NCI-H1930 (cell line): ENCODE results near the gene PORCN.

ENCODE experiments used
- DNase-seq, 2 experiments: peaks; one replicate each; lab custom pipeline; 2025; lab: John Stamatoyannopoulos, UW

PORCN gene

GRCh38 chrX:48476919-48477318 lies 31.9 kb upstream of the PORCN start:
- DNase-seq: no peak

GRCh38 chrX:48477960-48478755 lies 30.6 kb upstream of the PORCN start:
- DNase-seq: no peak

GRCh38 chrX:48478806-48479205 lies 30.0 kb upstream of the PORCN start:
- no peak for DNase-seq

- DNase-seq: no peak
Measured at GRCh38 chrX:48480142-48480541, 28.6 kb upstream of the PORCN start.

GRCh38 chrX:48480583-48480982 lies 28.2 kb upstream of the PORCN start:
- no peak for DNase-seq

- no peak for DNase-seq
Measured at GRCh38 chrX:48482526-48482925, 26.3 kb upstream of the PORCN start.

- no peak for DNase-seq
Measured at GRCh38 chrX:48487362-48487798, 21.4 kb upstream of the PORCN start.

GRCh38 chrX:48488034-48488433 lies 20.8 kb upstream of the PORCN start:
- DNase-seq: no peak

- no peak for DNase-seq
Measured at GRCh38 chrX:48489296-48489695, 19.5 kb upstream of the PORCN start.

- no peak for DNase-seq
Measured at GRCh38 chrX:48489892-48490291, 18.9 kb upstream of the PORCN start.

GRCh38 chrX:48490661-48491060 lies 18.1 kb upstream of the PORCN start:
- no peak for DNase-seq

- DNase-seq: no peak
Measured at GRCh38 chrX:48491809-48492208, 17.0 kb upstream of the PORCN start.

- no peak for DNase-seq
Measured at GRCh38 chrX:48492293-48492910, 16.4 kb upstream of the PORCN start.

GRCh38 chrX:48493890-48494364 lies 14.9 kb upstream of the PORCN start:
- DNase-seq: peak in 1 of 2 experiments; percentile 3

GRCh38 chrX:48496660-48497059 lies 12.1 kb upstream of the PORCN start:
- DNase-seq: no peak

- no peak for DNase-seq
Measured at GRCh38 chrX:48497871-48498270, 10.9 kb upstream of the PORCN start.

- no peak for DNase-seq
Measured at GRCh38 chrX:48498374-48498809, 10.4 kb upstream of the PORCN start.

- DNase-seq: no peak
Measured at GRCh38 chrX:48504261-48504660, 4.5 kb upstream of the PORCN start.

GRCh38 chrX:48505481-48505880 lies 3.3 kb upstream of the PORCN start:
- no peak for DNase-seq

GRCh38 chrX:48507246-48507645 lies 1.5 kb upstream of the PORCN start:
- DNase-seq: no peak

- DNase-seq: no peak
Measured at GRCh38 chrX:48509245-48509590, 426 bp downstream of the PORCN start.

GRCh38 chrX:48509619-48510018 lies 827 bp downstream of the PORCN start:
- no peak for DNase-seq

- peak in 1 of 2 experiments; percentile 11 for DNase-seq
Measured at GRCh38 chrX:48511560-48511959, 2.8 kb downstream of the PORCN start.
